ENCODE results near the gene RPP30. TPM values are rescaled to one million over a fixed set of nuclear protein-coding genes. Genes with fewer than 3 reads are reported as not detected.

The RPP30 gene
- total RNA-seq, 4 donors from 2014 or later, result 16.4 to 53.6 (median 19.6) TPM

GRCh38 chr10:90905925-90906324, 34.2 kb downstream of the RPP30 start:
- Histone ChIP-seq H3K4me1 (no peaks in the 10 kb centered on the region), H3K36me3 (peaks cover 0 to 15% (median 0%) of the 10 kb centered on the region in 3 donors), H3K4me3 (no peak overlapping the region), H3K27me3 (no peaks in the 10 kb centered on the region), H3K9me3 (no peaks in the 10 kb centered on the region), H3K27ac (no peak overlapping the region)
- TF ChIP-seq POLR2A (IDR thresholded peaks at IDR 0.05) (no peak), CTCF (IDR thresholded peaks at IDR 0.05) (no peak)
- DNase-seq, result no peak

GRCh38 chr10:90906596-90906995, 34.8 kb downstream of the RPP30 start:
- Histone ChIP-seq H3K4me1 (no peaks in the 10 kb centered on the region), H3K27me3 (no peaks in the 10 kb centered on the region), H3K36me3 (peaks cover 0 to 12% (median 0%) of the 10 kb centered on the region in 3 donors), H3K9me3 (no peaks in the 10 kb centered on the region), H3K27ac (no peak overlapping the region), H3K4me3 (no peak overlapping the region)
- TF ChIP-seq CTCF (IDR thresholded peaks at IDR 0.05) (no peak), POLR2A (IDR thresholded peaks at IDR 0.05) (no peak)
- DNase-seq, result no peak

GRCh38 chr10:90911133-90912051, 39.6 kb downstream of the RPP30 start:
- no peaks in the 10 kb centered on the region for H3K36me3 ChIP-seq
- H3K27me3 ChIP-seq, result no peaks in the 10 kb centered on the region
- no peak overlapping the region for H3K4me3 ChIP-seq
- TF ChIP-seq CTCF (IDR thresholded peaks at IDR 0.05) (peak; percentile 46 to 78 (median 69)), POLR2A (IDR thresholded peaks at IDR 0.05) (no peak)
- no peak overlapping the region for H3K27ac ChIP-seq
- no peaks in the 10 kb centered on the region for H3K9me3 ChIP-seq
- peak in 2 of 3 donors; percentile 35 to 64 for DNase-seq
- no peaks in the 10 kb centered on the region for H3K4me1 ChIP-seq

GRCh38 chr10:90912174-90912573, 40.4 kb downstream of the RPP30 start:
- Histone ChIP-seq H3K36me3 (no peaks in the 10 kb centered on the region), H3K4me3 (no peak overlapping the region), H3K4me1 (no peaks in the 10 kb centered on the region), H3K27me3 (no peaks in the 10 kb centered on the region), H3K27ac (no peak overlapping the region), H3K9me3 (no peaks in the 10 kb centered on the region)
- TF ChIP-seq POLR2A (IDR thresholded peaks at IDR 0.05) (no peak), CTCF (IDR thresholded peaks at IDR 0.05) (no peak)
- no peak for DNase-seq

GRCh38 chr10:90912854-90913479, 41.2 kb downstream of the RPP30 start:
- no peak for TF ChIP-seq POLR2A (IDR thresholded peaks at IDR 0.05)
- TF ChIP-seq CTCF (IDR thresholded peaks at IDR 0.05), result no peak
- H3K4me3 ChIP-seq, result no peak overlapping the region
- H3K36me3 ChIP-seq, result no peaks in the 10 kb centered on the region
- no peak overlapping the region for H3K27ac ChIP-seq
- no peaks in the 10 kb centered on the region for H3K27me3 ChIP-seq
- H3K4me1 ChIP-seq, result no peaks in the 10 kb centered on the region
- DNase-seq, result no peak
- no peaks in the 10 kb centered on the region for H3K9me3 ChIP-seq

Data from Peyer's patch (tissue), 4 donors.